CD14-positive monocyte (primary cell): ENCODE results near the gene COL4A2. TPM values are rescaled to one million over a fixed set of nuclear protein-coding genes. Genes with fewer than 3 reads are reported as not detected.

ENCODE experiments used
- DNase-seq, 3 donors: peaks; one replicate each; pipeline ENCODE4 v3.0.0-alpha.2; 2011 to 2022
- H2AFZ ChIP-seq: 2 replicates; pipeline ENCODE4 v1.6.0; 2012; ENCODE audit warnings: mild to moderate bottlenecking, low read depth, low read length, inconsistent platforms; ENCODE audit not compliant: insufficient read depth, poor library complexity, severe bottlenecking
- H3K27ac ChIP-seq, 2 donors: 1 replicate in 1 of 2; 2 replicates in 1 of 2; pipeline ENCODE4 v1.5.1; 2012 to 2013; ENCODE audit warnings: low read length in 2 of 2, control low read depth in 1 of 2, inconsistent platforms in 1 of 2, low read depth in 1 of 2, mild to moderate bottlenecking in 1 of 2
- H3K27me3 ChIP-seq, 2 donors: one replicate each; pipeline versions ENCODE4 v1.6.0 to v1.6.1; 2011 to 2013; ENCODE audit warnings: low read length in 2 of 2; ENCODE audit not compliant: control insufficient read depth in 2 of 2, insufficient read depth in 2 of 2
- H3K36me3 ChIP-seq, 2 donors: replicated peaks in 1 of 2; 1 replicate in 1 of 2; 2 replicates in 1 of 2; pipeline versions ENCODE4 v1.5.1 to v1.6.1; 2012 to 2013; ENCODE audit warnings: low read length in 2 of 2, control low read depth in 1 of 2, inconsistent platforms in 1 of 2, mild to moderate bottlenecking in 1 of 2; ENCODE audit not compliant: insufficient read depth in 2 of 2, control insufficient read depth in 1 of 2
- H3K4me1 ChIP-seq, 2 donors: 1 replicate in 1 of 2; 2 replicates in 1 of 2; pipeline versions ENCODE4 v1.5.1 to v1.6.1; 2012 to 2013; ENCODE audit warnings: low read length in 2 of 2, control low read depth in 1 of 2, inconsistent platforms in 1 of 2, mild to moderate bottlenecking in 1 of 2, moderate library complexity in 1 of 2; ENCODE audit not compliant: insufficient read depth in 2 of 2, control insufficient read depth in 1 of 2
- H3K4me2 ChIP-seq: replicated peaks from 2 replicates; pipeline ENCODE3; 2012; ENCODE audit warnings: low read length, moderate library complexity, mild to moderate bottlenecking; ENCODE audit not compliant: poor library complexity, severe bottlenecking; ENCODE audit errors: extremely low read depth
- H3K4me3 ChIP-seq, 3 experiments: fragments of 200-600 bp in 1 of 3; sonication (generic) in 1 of 3; replicated peaks in 1 of 3; 1 replicate in 2 of 3; 2 replicates in 1 of 3; pipeline ENCODE4 v1.5.1; 2011 to 2013; ENCODE audit warnings: low read length in 3 of 3, mild to moderate bottlenecking in 3 of 3, control low read depth in 2 of 3, low read depth in 2 of 3, inconsistent platforms in 1 of 3, moderate library complexity in 1 of 3
- H3K79me2 ChIP-seq: 2 replicates; pipeline ENCODE4 v1.6.0; 2012; ENCODE audit warnings: mild to moderate bottlenecking, control low read depth, inconsistent platforms, low read length, moderate library complexity; ENCODE audit not compliant: insufficient read depth
- H3K9ac ChIP-seq: 2 replicates; pipeline ENCODE4 v1.6.0; 2017; ENCODE audit warnings: low read length, mild to moderate bottlenecking; ENCODE audit not compliant: insufficient read depth, poor library complexity, severe bottlenecking
- H3K9me3 ChIP-seq, 2 donors: replicated peaks in 1 of 2; 1 replicate in 1 of 2; 2 replicates in 1 of 2; pipeline versions ENCODE4 v1.5.1 to v1.6.1; 2012 to 2013; ENCODE audit warnings: low read length in 2 of 2, control low read depth in 1 of 2; ENCODE audit not compliant: control insufficient read depth in 1 of 2, insufficient read depth in 1 of 2
- H4K20me1 ChIP-seq: 2 replicates; pipeline ENCODE4 v1.6.0; 2012; ENCODE audit warnings: mild to moderate bottlenecking, low read length, control low read depth, moderate library complexity; ENCODE audit not compliant: insufficient read depth
- H3K27ac Mint-ChIP-seq, 7 donors: one replicate each; pipeline ENCODE4 v1.8.0; 2020; ENCODE audit warnings: mild to moderate bottlenecking in 7 of 7, mixed read lengths in 7 of 7, moderate library complexity in 6 of 7, inconsistent platforms in 2 of 7
- H3K27me3 Mint-ChIP-seq, 3 donors: one replicate each; pipeline ENCODE4 v1.8.0; 2021 to 2022; ENCODE audit warnings: low read depth in 3 of 3, mild to moderate bottlenecking in 3 of 3, mixed read lengths in 3 of 3, moderate library complexity in 3 of 3, inconsistent platforms in 1 of 3
- H3K36me3 Mint-ChIP-seq, 2 donors: one replicate each; pipeline ENCODE4 v1.8.0; 2020; ENCODE audit warnings: mixed read lengths in 2 of 2, inconsistent platforms in 1 of 2, mild to moderate bottlenecking in 1 of 2
- H3K4me1 Mint-ChIP-seq: one replicate; pipeline ENCODE4 v1.8.0; 2020; ENCODE audit warnings: mild to moderate bottlenecking, mixed read lengths
- H3K4me3 Mint-ChIP-seq, 2 donors: one replicate each; pipeline ENCODE4 v1.8.0; 2020; ENCODE audit warnings: mild to moderate bottlenecking in 2 of 2, mixed read lengths in 2 of 2, moderate library complexity in 1 of 2
- H3K9me3 Mint-ChIP-seq, 7 donors: one replicate each; pipeline ENCODE4 v1.8.0; 2020 to 2022; ENCODE audit warnings: mixed read lengths in 7 of 7, mild to moderate bottlenecking in 6 of 7, moderate library complexity in 6 of 7, inconsistent platforms in 2 of 7
- CTCF ChIP-seq: fragments of 200-600 bp; IDR thresholded peaks from one replicate; pipeline ENCODE4 v1.8.0; 2022; ENCODE audit warnings: antibody characterized with exemption, mild to moderate bottlenecking
- WGBS: methylation state at CpG from one replicate; pipeline ENCODE4 v1.1.5; 2013; ENCODE audit warnings: missing lambda C conversion rate; ENCODE audit not compliant: insufficient coverage; 5-methylcytosine and 5-hydroxymethylcytosine counted together
- intact Hi-C, 2 donors: fragments of 100-400 bp; cut with micrococcal nuclease; formaldehyde crosslinking; loops; one replicate each; pipeline versions ENCODE4 v1.15.0 to v1.15.1; 2023
- polyA plus RNA-seq, 3 donors: library from polyadenylated mRNA; depleted of rRNA in 1 of 3; unstranded in 2 of 3; stranded (reverse) in 1 of 3; fragments of 300-500 nt in 2 of 3; fragments of >200 nt in 1 of 3; fragmentation: Illumina TruSeq in 2 of 3; gene quantifications; 1 replicate in 2 of 3; 2 replicates in 1 of 3; pipeline ENCODE4 v1.2.3, GENCODE V29; 2012 to 2021

The COL4A2 gene
- polyA plus RNA-seq, 3 donors = not detected

DNA sequence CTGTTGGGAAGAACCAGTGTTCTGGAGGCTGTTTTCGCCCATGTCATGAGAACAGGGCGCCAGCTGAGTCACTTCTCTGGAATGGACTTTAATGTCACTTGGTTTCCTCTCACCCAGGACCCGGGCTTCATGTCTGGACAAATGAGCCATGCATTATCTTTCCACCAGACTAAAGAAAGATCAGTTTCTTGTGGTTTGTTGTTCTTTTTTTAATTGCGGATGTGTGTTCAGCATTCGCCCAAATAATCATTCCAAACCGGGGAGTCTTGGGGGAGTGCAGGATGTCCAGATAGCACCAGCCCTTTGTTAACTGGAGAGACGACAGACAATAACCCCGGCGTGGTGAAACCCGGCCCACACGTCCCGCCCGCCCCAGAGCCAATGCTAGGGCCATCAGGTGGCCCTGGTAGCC is 102.5 kb downstream of the COL4A2 start:
- H3K9ac ChIP-seq = no peak overlapping the region
- H3K9me3 ChIP-seq = no peaks in the 10 kb centered on the region
- no peaks in the 10 kb centered on the region for H3K36me3 ChIP-seq
- peaks cover 2 to 38% of the 10 kb centered on the region in 2 donors for H3K27me3 ChIP-seq
- H3K27me3 Mint-ChIP-seq = peaks cover 29 to 59% (median 32%) of the 10 kb centered on the region in 3 donors
- H3K4me1 Mint-ChIP-seq = peaks cover 7% of the 10 kb centered on the region
- WGBS = 56% methylated on average over 10 of the region's 13 CpGs
- no peaks in the 10 kb centered on the region for H3K4me1 ChIP-seq
- H2AFZ ChIP-seq = no peak overlapping the region
- peaks cover 0 to 3% (median 0%) of the 10 kb centered on the region in 7 donors for H3K9me3 Mint-ChIP-seq
- no peak for TF ChIP-seq CTCF
- no peak overlapping the region for H3K27ac Mint-ChIP-seq
- H3K27ac ChIP-seq = no peak overlapping the region
- no peak overlapping the region for H3K4me3 Mint-ChIP-seq
- intact Hi-C loops = no loop called here
- H3K36me3 Mint-ChIP-seq = no peaks in the 10 kb centered on the region
- no peak overlapping the region for H3K4me2 ChIP-seq
- no peaks in the 10 kb centered on the region for H3K79me2 ChIP-seq
- no peak overlapping the region for H3K4me3 ChIP-seq
- no peak for DNase-seq
- no peaks in the 10 kb centered on the region for H4K20me1 ChIP-seq

- peaks cover 29 to 59% (median 31%) of the 10 kb centered on the region in 3 donors for H3K27me3 Mint-ChIP-seq
- DNase-seq = no peak
- H3K27ac ChIP-seq = no peak overlapping the region
- H3K9ac ChIP-seq = no peak overlapping the region
- peaks cover 0 to 3% (median 0%) of the 10 kb centered on the region in 7 donors for H3K9me3 Mint-ChIP-seq
- no peak overlapping the region for H2AFZ ChIP-seq
- H3K4me3 Mint-ChIP-seq = no peak overlapping the region
- no peak overlapping the region for H3K4me2 ChIP-seq
- no peaks in the 10 kb centered on the region for H3K36me3 ChIP-seq
- H3K27ac Mint-ChIP-seq = peak overlapping the region in 1 of 7 donors; percentile 49
- no peaks in the 10 kb centered on the region for H3K36me3 Mint-ChIP-seq
- peaks cover 7% of the 10 kb centered on the region for H3K4me1 Mint-ChIP-seq
- no peaks in the 10 kb centered on the region for H3K4me1 ChIP-seq
- H3K9me3 ChIP-seq = no peaks in the 10 kb centered on the region
- H4K20me1 ChIP-seq = no peaks in the 10 kb centered on the region
- no peaks in the 10 kb centered on the region for H3K79me2 ChIP-seq
- intact Hi-C loops = loop anchor here (5.0 to 10.0 kb wide), 4 partner anchors 188 to 1448 kb away; no protein-coding TSS in a partner anchor
- no peak overlapping the region for H3K4me3 ChIP-seq
- TF ChIP-seq CTCF = no peak
- WGBS = 83% methylated on average over 7 of the region's 10 CpGs
- H3K27me3 ChIP-seq = peaks cover 2 to 38% of the 10 kb centered on the region in 2 donors
Observed at GRCh38 chr13:110410000-110410399, 102.9 kb downstream of the COL4A2 start.
